HFFc6 (cell line): ENCODE measurements around the gene PEX11A. TPM values are rescaled to one million over a fixed set of nuclear protein-coding genes. Genes with fewer than 3 reads are reported as not detected.

Experiments
- DNase-seq: peaks from one replicate; pipeline ENCODE4 v3.0.0-alpha.2; 2018
- H3K27ac Mint-ChIP-seq: 2 replicates; pipeline ENCODE4 v1.8.0; 2020; ENCODE audit warnings: mild to moderate bottlenecking, mixed read lengths
- H3K27me3 Mint-ChIP-seq: 2 replicates; pipeline ENCODE4 v1.8.0; 2021; ENCODE audit warnings: mild to moderate bottlenecking, moderate library complexity, mixed read lengths; ENCODE audit not compliant: insufficient read depth
- H3K36me3 Mint-ChIP-seq: 2 replicates; pipeline ENCODE4 v1.8.0; 2021; ENCODE audit warnings: low read depth, mixed read lengths
- H3K4me1 Mint-ChIP-seq: 2 replicates; pipeline ENCODE4 v1.8.0; 2020; ENCODE audit warnings: low read depth, mixed read lengths
- H3K4me3 Mint-ChIP-seq: 2 replicates; pipeline ENCODE4 v1.8.0; 2020; ENCODE audit warnings: mild to moderate bottlenecking, moderate library complexity, mixed read lengths
- H3K9me3 Mint-ChIP-seq: 2 replicates; pipeline ENCODE4 v1.8.0; 2020; ENCODE audit warnings: mild to moderate bottlenecking, mixed read lengths
- total RNA-seq, 6 experiments: library from RNA; stranded (reverse); fragmentation: NEBNext Ultra II Directional; extraction: Animal tissue kit (Norgen Biotek cat#: 25700); gene quantifications; 2 replicates in 1 of 6; 3 replicates in 5 of 6; pipeline ENCODE4 v1.2.3, GENCODE V29; 2021
- TF ChIP-seq, protein P1 (sequence below): fragments of 200-600 bp; sonication (generic); IDR thresholded peaks from 2 replicates; pipeline ENCODE4 v1.5.0; 2021; ENCODE audit warnings: antibody characterized with exemption, mild to moderate bottlenecking

The PEX11A gene
- total RNA-seq, 6 experiments from 2014 or later = 2.1 to 4.6 (median 3.0) TPM

- Mint-ChIP-seq H3K27ac (no peak overlapping the region), H3K9me3 (no peaks in the 10 kb centered on the region), H3K27me3 (peaks cover 3% of the 10 kb centered on the region), H3K36me3 (peaks cover 33% of the 10 kb centered on the region), H3K4me3 (no peak overlapping the region), H3K4me1 (no peaks in the 10 kb centered on the region)
- no peak for DNase-seq
- TF ChIP-seq, protein P1, sequence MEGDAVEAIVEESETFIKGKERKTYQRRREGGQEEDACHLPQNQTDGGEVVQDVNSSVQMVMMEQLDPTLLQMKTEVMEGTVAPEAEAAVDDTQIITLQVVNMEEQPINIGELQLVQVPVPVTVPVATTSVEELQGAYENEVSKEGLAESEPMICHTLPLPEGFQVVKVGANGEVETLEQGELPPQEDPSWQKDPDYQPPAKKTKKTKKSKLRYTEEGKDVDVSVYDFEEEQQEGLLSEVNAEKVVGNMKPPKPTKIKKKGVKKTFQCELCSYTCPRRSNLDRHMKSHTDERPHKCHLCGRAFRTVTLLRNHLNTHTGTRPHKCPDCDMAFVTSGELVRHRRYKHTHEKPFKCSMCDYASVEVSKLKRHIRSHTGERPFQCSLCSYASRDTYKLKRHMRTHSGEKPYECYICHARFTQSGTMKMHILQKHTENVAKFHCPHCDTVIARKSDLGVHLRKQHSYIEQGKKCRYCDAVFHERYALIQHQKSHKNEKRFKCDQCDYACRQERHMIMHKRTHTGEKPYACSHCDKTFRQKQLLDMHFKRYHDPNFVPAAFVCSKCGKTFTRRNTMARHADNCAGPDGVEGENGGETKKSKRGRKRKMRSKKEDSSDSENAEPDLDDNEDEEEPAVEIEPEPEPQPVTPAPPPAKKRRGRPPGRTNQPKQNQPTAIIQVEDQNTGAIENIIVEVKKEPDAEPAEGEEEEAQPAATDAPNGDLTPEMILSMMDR = no peak
Observed at GRCh38 chr15:89645680-89646079, 44.9 kb downstream of the PEX11A start.

DNA sequence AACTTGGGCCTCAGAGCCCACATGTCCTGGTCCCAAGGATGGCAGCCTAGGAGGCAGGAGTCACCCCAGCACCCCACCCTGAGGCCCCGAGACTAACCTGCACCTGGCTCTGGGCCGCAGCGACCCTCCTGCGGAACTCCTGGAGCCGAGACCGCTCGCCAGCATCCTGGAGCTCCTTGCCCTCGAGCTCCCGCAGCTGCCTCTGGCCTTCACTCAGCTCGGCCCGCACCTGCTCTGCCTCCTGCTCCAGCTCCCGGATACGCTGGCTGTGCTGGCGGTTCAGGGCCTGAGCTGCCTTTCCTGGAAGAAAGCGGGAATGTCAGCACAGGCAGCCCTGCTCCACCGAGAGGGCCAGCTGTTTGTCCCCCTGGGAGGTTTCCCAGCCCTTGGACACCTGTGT is 48.4 kb downstream of the PEX11A start:
- DNase-seq = no peak
- no peaks in the 10 kb centered on the region for H3K9me3 Mint-ChIP-seq
- no peaks in the 10 kb centered on the region for H3K4me1 Mint-ChIP-seq
- TF ChIP-seq, protein P1 = no peak
- peaks cover 41% of the 10 kb centered on the region for H3K36me3 Mint-ChIP-seq
- H3K27me3 Mint-ChIP-seq = peaks cover 2% of the 10 kb centered on the region
- H3K4me3 Mint-ChIP-seq = no peak overlapping the region
- H3K27ac Mint-ChIP-seq = no peak overlapping the region

DNA sequence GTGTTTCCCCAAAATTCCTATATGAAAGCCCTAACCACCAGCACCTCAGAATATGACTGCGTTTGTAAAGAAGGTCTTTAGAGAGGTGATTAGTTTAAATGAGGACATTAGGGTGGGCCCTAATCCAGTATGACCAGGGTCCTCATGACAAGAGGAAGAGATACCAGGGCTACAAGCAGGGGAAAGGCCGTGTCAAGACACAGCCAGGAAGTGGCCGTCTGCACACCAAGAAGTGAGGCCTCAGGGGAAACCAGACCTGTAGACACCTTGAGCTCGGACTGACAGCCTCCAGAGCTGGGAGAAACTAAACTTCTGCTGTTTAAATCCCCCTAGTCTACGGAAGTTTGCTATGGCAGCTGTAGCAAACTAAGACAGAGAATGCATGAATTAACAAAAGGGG is 49.5 kb downstream of the PEX11A start:
- H3K4me3 Mint-ChIP-seq = no peak overlapping the region
- TF ChIP-seq, protein P1 = no peak
- no peak for DNase-seq
- H3K27me3 Mint-ChIP-seq = no peaks in the 10 kb centered on the region; the same call in 1 of the 2 replicates
- H3K9me3 Mint-ChIP-seq = no peaks in the 10 kb centered on the region
- peaks cover 38% of the 10 kb centered on the region for H3K36me3 Mint-ChIP-seq
- no peak overlapping the region for H3K27ac Mint-ChIP-seq
- H3K4me1 Mint-ChIP-seq = no peaks in the 10 kb centered on the region

GRCh38 chr15:89640245-89640644 is 50.3 kb downstream of the PEX11A start:
- Mint-ChIP-seq H3K36me3 (peaks cover 42% of the 10 kb centered on the region), H3K27ac (no peak overlapping the region), H3K9me3 (peaks cover 2% of the 10 kb centered on the region; the same call in 1 of the 2 replicates), H3K4me1 (no peaks in the 10 kb centered on the region), H3K27me3 (no peaks in the 10 kb centered on the region; the same call in 1 of the 2 replicates), H3K4me3 (no peak overlapping the region)
- DNase-seq = no peak
- TF ChIP-seq, protein P1 = no peak

- no peak overlapping the region for H3K4me3 Mint-ChIP-seq
- TF ChIP-seq, protein P1 = no peak
- H3K9me3 Mint-ChIP-seq = peaks cover 4% of the 10 kb centered on the region; the same call in 1 of the 2 replicates
- H3K4me1 Mint-ChIP-seq = no peaks in the 10 kb centered on the region
- H3K27me3 Mint-ChIP-seq = peaks cover 4% of the 10 kb centered on the region
- no peak overlapping the region for H3K27ac Mint-ChIP-seq
- no peak for DNase-seq
- H3K36me3 Mint-ChIP-seq = peaks cover 50% of the 10 kb centered on the region
Observed at GRCh38 chr15:89633585-89633984, 57.0 kb downstream of the PEX11A start.
